ENCODE data around the gene CREB3.

GRCh38 chr9:35767458-35767857 is 35.0 kb downstream of the CREB3 start:
- TF ChIP-seq CTCF (IDR thresholded peaks at IDR 0.05): no peak
- no peak for TF ChIP-seq POLR2A (IDR thresholded peaks at IDR 0.05)
